Heart left ventricle (tissue), 16 donors: ENCODE results near the gene KCNMA1. TPM values are rescaled to one million over a fixed set of nuclear protein-coding genes. Genes with fewer than 3 reads are reported as not detected.

ENCODE experiments used
- ATAC-seq, 4 donors: fragments of 200-7000 bp; cut with Tn5 transposase; one replicate each; pipeline ENCODE4 v1.9.1; 2020 to 2022; ENCODE audit warnings: moderate library complexity in 4 of 4, mild to moderate bottlenecking in 3 of 4, moderate number of reproducible peaks in 1 of 4
- DNase-seq, 5 donors: peaks; one replicate each; pipeline ENCODE4 v3.0.0-alpha.2; 2020
- H3K27ac ChIP-seq, 12 donors: fragments of 200-600 bp; sonication (generic) in 4 of 12; one replicate each; pipeline versions ENCODE4 v1.5.0 to v1.8.0; 2016 to 2022; ENCODE audit warnings: mild to moderate bottlenecking in 2 of 12
- H3K27me3 ChIP-seq, 9 donors: fragments of 200-600 bp; sonication (generic) in 2 of 9; one replicate each; pipeline versions ENCODE4 v1.5.1 to v1.8.0; 2016 to 2022; ENCODE audit warnings: mild to moderate bottlenecking in 3 of 9
- H3K36me3 ChIP-seq, 9 donors: fragments of 200-600 bp; sonication (generic) in 2 of 9; one replicate each; pipeline versions ENCODE4 v1.5.0 to v1.8.0; 2018 to 2022; ENCODE audit warnings: mild to moderate bottlenecking in 2 of 9
- H3K4me1 ChIP-seq, 12 donors: fragments of 200-600 bp; sonication (generic) in 4 of 12; one replicate each; pipeline versions ENCODE4 v1.5.0 to v1.8.0; 2016 to 2022; ENCODE audit warnings: mild to moderate bottlenecking in 3 of 12
- H3K4me3 ChIP-seq, 12 donors: fragments of 200-600 bp; sonication (generic) in 4 of 12; one replicate each; pipeline versions ENCODE4 v1.5.0 to v1.8.0; 2017 to 2022; ENCODE audit warnings: mild to moderate bottlenecking in 9 of 12, moderate library complexity in 4 of 12
- H3K9me3 ChIP-seq, 12 donors: fragments of 200-600 bp; sonication (generic) in 4 of 12; one replicate each; pipeline versions ENCODE4 v1.5.0 to v1.8.0; 2016 to 2022; ENCODE audit warnings: mild to moderate bottlenecking in 1 of 12
- CTCF ChIP-seq, 12 donors: fragments of 200-600 bp; sonication (generic) in 4 of 12; IDR thresholded peaks; one replicate each; pipeline versions ENCODE4 v1.5.0 to v1.8.0; 2018 to 2022; ENCODE audit warnings: antibody characterized with exemption in 12 of 12, mild to moderate bottlenecking in 5 of 12
- POLR2A ChIP-seq, 2 donors: fragments of 450-650 bp; IDR thresholded peaks; one replicate each; pipeline ENCODE4 v1.6.1; 2017; ENCODE audit warnings: antibody characterized with exemption in 2 of 2, mild to moderate bottlenecking in 2 of 2, moderate library complexity in 2 of 2
- WGBS, 4 donors: extraction: QIAGEN DNeasy Blood & Tissue Kit in 2 of 4; methylation state at CpG; one replicate each; pipeline versions ENCODE4 v1.1.5 to v1.1.7; 2013 to 2018; 5-methylcytosine and 5-hydroxymethylcytosine counted together
- intact Hi-C, 10 donors: fragments of 100-400 bp; cut with DNase I; formaldehyde crosslinking; loops; one replicate each; pipeline versions ENCODE4 v1.11.1 to v1.14.2; 2022
- polyA plus RNA-seq, 2 donors: library from polyadenylated mRNA; stranded (reverse); fragments of 200-250 nt; gene quantifications; one replicate each; pipeline ENCODE4 v1.2.3, GENCODE V29; 2013
- total RNA-seq, 9 donors: library from RNA; depleted of rRNA in 2 of 9; stranded (reverse); fragments of >200 nt in 2 of 9; fragmentation: NEBNext Ultra II Directional in 3 of 9; extraction: Animal tissue kit (Norgen Biotek cat#: 25700) in 3 of 9; gene quantifications; one replicate each; pipeline versions ENCODE4 v1.1.0 to v1.2.4, GENCODE V29; 2016 to 2023
- donor health status: ischemic (EF 13 %, LVEDD 7.1; RV severe dilation, severe dysfunction).
- donor health status: healthy with polysubstance abuse.
- donor health status: DM: no; HTN: yes; CAD: no.
- donor health status: DM: no; HTN: no; CAD: no.
- donor health status: ischemic (EF 25% LVEDD 6.9; RV normal size, moderate dysfunction).
- donor health status: ischemic (EF 25% LVEDD 5.7; RV mildly dilated, moderate dysfunction).
- donor health status: healthy.
- donor health status: DM: yes; HTN: yes; CAD: no.
- donor health status: ischemic (EF 35%, LVEDD 5.7; RV mildly dilated, moderate dysfunction).
- donor health status: nonischemic (EF 11% LVEDD 7.7; RV severe dilation, severe dysfunction).
- donor health status: DM: yes; HTN: yes; CAD: no.
- donor health status: PGD.
- donor health status: ischemic (EF 29% LVEDD 5.4; RV normal size, mild dysfunction).
- donor health status: nonischemic (EF 23%, LVEDD 6.1; RV moderate dilation, normal function).

Gene KCNMA1
- total and polyA plus RNA-seq, 11 donors: 0.39 to 8.7 (median 1.7) TPM

- intact Hi-C loops: no loop called here
- H3K27me3 ChIP-seq: peaks cover 0 to 15% (median 0%) of the 10 kb centered on the region in 9 donors
- peaks cover 0 to 11% (median 0%) of the 10 kb centered on the region in 12 donors for H3K9me3 ChIP-seq
- ATAC-seq: no peak
- DNase-seq: no peak
- no peaks in the 10 kb centered on the region for H3K4me1 ChIP-seq
- TF ChIP-seq POLR2A (IDR thresholded peaks at IDR 0.05): no peak
- TF ChIP-seq CTCF (IDR thresholded peaks at IDR 0.05): no peak
- H3K4me3 ChIP-seq: no peak overlapping the region
- WGBS, 4 donors: 67 to 70% (median 68%) methylated on average over 4 of the region's 4 CpGs
- H3K27ac ChIP-seq: peak overlapping the region in 1 of 12 donors; percentile 72
- H3K36me3 ChIP-seq: no peaks in the 10 kb centered on the region
Observed at GRCh38 chr10:77207182-77207827, 430.3 kb downstream of the KCNMA1 start.

- ATAC-seq: no peak
- no peaks in the 10 kb centered on the region for H3K36me3 ChIP-seq
- no peaks in the 10 kb centered on the region for H3K4me1 ChIP-seq
- H3K9me3 ChIP-seq: peaks cover 0 to 6% (median 0%) of the 10 kb centered on the region in 12 donors
- H3K27ac ChIP-seq: peak overlapping the region in 1 of 12 donors; percentile 85
- TF ChIP-seq CTCF (IDR thresholded peaks at IDR 0.05): no peak
- no peak for TF ChIP-seq POLR2A (IDR thresholded peaks at IDR 0.05)
- intact Hi-C loops: no loop called here
- H3K4me3 ChIP-seq: no peak overlapping the region
- WGBS, 4 donors: 46 to 88% (median 73%) methylated on average over 2 of the region's 2 CpGs
- DNase-seq: no peak
- H3K27me3 ChIP-seq: peaks cover 0 to 15% (median 0%) of the 10 kb centered on the region in 9 donors
Observed at GRCh38 chr10:77205135-77205534, 432.5 kb downstream of the KCNMA1 start.

GRCh38 chr10:77204171-77204570 lies 433.4 kb downstream of the KCNMA1 start:
- no peaks in the 10 kb centered on the region for H3K4me1 ChIP-seq

More at GRCh38 chr10:77204171-77204570, 433.4 kb downstream of the KCNMA1 start:
- DNase-seq: no peak
- Histone ChIP-seq H3K9me3 (peaks cover 0 to 6% (median 0%) of the 10 kb centered on the region in 12 donors), H3K27ac (peak overlapping the region in 1 of 12 donors; percentile 85), H3K4me3 (no peak overlapping the region), H3K36me3 (no peaks in the 10 kb centered on the region), H3K27me3 (peaks cover 0 to 15% (median 0%) of the 10 kb centered on the region in 9 donors)
- WGBS, 4 donors: 59 to 75% (median 70%) methylated on average over 2 of the region's 2 CpGs
- TF ChIP-seq CTCF (IDR thresholded peaks at IDR 0.05) (no peak), POLR2A (IDR thresholded peaks at IDR 0.05) (no peak)
- intact Hi-C loops: no loop called here
- ATAC-seq: no peak
